Stimulated activated CD8-positive, alpha-beta memory T cell treated with anti-CD3 and anti-CD28 coated beads, Interleukin-7, amount 100 ng/mL, for 24 hours (primary cell): ENCODE measurements around the gene TMCC1.
A peak's percentile ranks its signal among the peaks of the same experiment; 100 is the strongest.
"Not testable (repeated sequence)": the region's sequence is repeated elsewhere in the genome, so short reads cannot be mapped to it uniquely, and the experiment has no call there.

ENCODE experiments used
- DNase-seq: peaks from one replicate; pipeline ENCODE4 v3.0.0-alpha.2; 2020; ENCODE audit warnings: low read depth

Gene TMCC1

GRCh38 chr3:129650256-129650872, 243.1 kb downstream of the TMCC1 start:
- DNase-seq: no peak

- DNase-seq: no peak
Observed at GRCh38 chr3:129648391-129648790, 245.1 kb downstream of the TMCC1 start.

GRCh38 chr3:129645286-129645685, 248.2 kb downstream of the TMCC1 start:
- DNase-seq: no peak

- DNase-seq: no peak
Observed at GRCh38 chr3:129644836-129645235, 248.7 kb downstream of the TMCC1 start.

- DNase-seq: not testable (repeated sequence)
Observed at GRCh38 chr3:129641567-129642260, 251.8 kb downstream of the TMCC1 start.

GRCh38 chr3:129640985-129641384, 252.5 kb downstream of the TMCC1 start:
- DNase-seq: not testable (repeated sequence)

- DNase-seq: no peak
Observed at GRCh38 chr3:129638481-129638880, 255.0 kb downstream of the TMCC1 start.

- DNase-seq: no peak
Observed at GRCh38 chr3:129636082-129636481, 257.4 kb downstream of the TMCC1 start.

- no peak for DNase-seq
Observed at GRCh38 chr3:129635656-129636055, 257.9 kb downstream of the TMCC1 start.

GRCh38 chr3:129633751-129634481, 259.6 kb downstream of the TMCC1 start:
- DNase-seq: no peak

GRCh38 chr3:129632977-129633376, 260.5 kb downstream of the TMCC1 start:
- no peak for DNase-seq

GRCh38 chr3:129632556-129632955, 261.0 kb downstream of the TMCC1 start:
- no peak for DNase-seq

GRCh38 chr3:129632056-129632455, 261.5 kb downstream of the TMCC1 start:
- DNase-seq: no peak

- DNase-seq: no peak
Observed at GRCh38 chr3:129629011-129629410, 264.5 kb downstream of the TMCC1 start.

GRCh38 chr3:129628169-129628522, 265.4 kb downstream of the TMCC1 start:
- no peak for DNase-seq

GRCh38 chr3:129627350-129628168, 266.0 kb downstream of the TMCC1 start:
- no peak for DNase-seq

GRCh38 chr3:129626744-129627349, 266.7 kb downstream of the TMCC1 start:
- DNase-seq: peak; percentile 50

GRCh38 chr3:129625072-129625874, 268.2 kb downstream of the TMCC1 start:
- DNase-seq: no peak

- DNase-seq: no peak
Observed at GRCh38 chr3:129624347-129625071, 269.0 kb downstream of the TMCC1 start.

- no peak for DNase-seq
Observed at GRCh38 chr3:129623447-129624118, 269.9 kb downstream of the TMCC1 start.
